ENCODE measurements around the gene DLX4.

The DLX4 gene

DNA sequence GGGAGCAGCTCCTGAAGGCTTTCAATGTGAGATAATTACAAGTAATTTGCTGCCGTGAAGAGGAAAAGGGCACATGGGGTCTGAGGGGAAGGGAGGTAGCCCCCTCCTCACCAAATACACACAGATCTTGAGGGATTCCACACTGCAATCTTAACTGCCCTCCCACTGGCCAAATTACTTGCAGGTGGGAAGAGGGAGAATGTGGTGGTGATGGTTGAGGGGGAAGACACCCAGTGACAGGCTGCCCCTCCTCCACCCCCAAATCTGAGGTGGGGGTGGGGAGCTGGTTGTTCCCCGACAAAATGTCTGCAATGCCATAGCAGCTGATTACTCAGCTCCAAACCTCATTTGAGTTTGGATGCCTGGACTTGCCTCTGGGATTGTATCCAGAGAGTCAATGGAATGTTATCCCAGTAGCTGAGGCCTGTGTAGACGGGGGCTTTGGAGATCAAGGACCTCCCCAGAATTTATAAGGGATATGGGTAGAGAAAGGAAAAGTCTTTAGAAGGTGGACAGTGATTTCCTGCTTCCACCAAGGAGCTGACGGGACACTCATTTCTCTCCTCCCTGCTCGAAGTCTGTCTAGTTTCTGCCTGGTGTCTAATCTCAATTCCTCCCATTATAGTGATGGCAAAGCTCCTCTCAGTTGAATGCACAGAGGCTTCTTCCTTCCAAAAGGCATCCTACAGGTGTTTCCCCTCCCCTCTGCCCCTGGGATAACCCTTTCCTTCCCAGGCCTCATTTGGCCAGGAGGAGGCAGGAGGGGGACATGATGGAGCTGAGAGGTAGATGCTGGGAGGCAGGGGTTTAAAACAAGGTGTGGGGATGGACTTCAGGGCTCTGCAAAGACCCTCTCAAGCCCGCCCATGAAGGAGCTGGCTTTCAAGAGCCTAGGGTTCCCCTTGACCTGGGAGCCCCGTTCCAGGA, 8.7 kb downstream of the DLX4 start:
- Histone ChIP-seq H3K9ac (ENCODE audit: low read length in 2 of 2) (no peak overlapping the region), H3K9me3 (ENCODE audit: control insufficient read depth in 2 of 2, low read length in 2 of 2) (no peaks in the 10 kb centered on the region), H3K27me3 (ENCODE audit: control insufficient read depth in 1 of 2, insufficient read depth in 2 of 2, low read length in 2 of 2) (peaks cover 45 to 53% of the 10 kb centered on the region in 2 donors), H3K4me3 (ENCODE audit: low read length in 2 of 2) (no peak overlapping the region), H3K36me3 (ENCODE audit: control insufficient read depth in 2 of 2, insufficient read depth in 2 of 2, low read length in 2 of 2) (no peaks in the 10 kb centered on the region), H3K27ac (ENCODE audit: low read length) (no peak overlapping the region), H3K4me1 (ENCODE audit: control insufficient read depth, insufficient read depth, low read length) (peaks cover 2% of the 10 kb centered on the region)

- no peaks in the 10 kb centered on the region for H3K4me1 ChIP-seq (ENCODE audit: control insufficient read depth, insufficient read depth, low read length)
- no peak overlapping the region for H3K4me3 ChIP-seq (ENCODE audit: low read length in 2 of 2)
- H3K9me3 ChIP-seq (ENCODE audit: control insufficient read depth in 2 of 2, low read length in 2 of 2) = no peaks in the 10 kb centered on the region
- no peak overlapping the region for H3K27ac ChIP-seq (ENCODE audit: low read length)
- no peaks in the 10 kb centered on the region for H3K36me3 ChIP-seq (ENCODE audit: control insufficient read depth in 2 of 2, insufficient read depth in 2 of 2, low read length in 2 of 2)
- peaks cover 38 to 46% of the 10 kb centered on the region in 2 donors for H3K27me3 ChIP-seq (ENCODE audit: control insufficient read depth in 1 of 2, insufficient read depth in 2 of 2, low read length in 2 of 2)
- no peak overlapping the region for H3K9ac ChIP-seq (ENCODE audit: low read length in 2 of 2)
Observed at GRCh38 chr17:49978501-49978900, 9.5 kb downstream of the DLX4 start.

- no peak overlapping the region for H3K27ac ChIP-seq (ENCODE audit: low read length)
- H3K9ac ChIP-seq (ENCODE audit: low read length in 2 of 2) = no peak overlapping the region
- H3K36me3 ChIP-seq (ENCODE audit: control insufficient read depth in 2 of 2, insufficient read depth in 2 of 2, low read length in 2 of 2) = no peaks in the 10 kb centered on the region
- no peaks in the 10 kb centered on the region for H3K4me1 ChIP-seq (ENCODE audit: control insufficient read depth, insufficient read depth, low read length)
- H3K9me3 ChIP-seq (ENCODE audit: control insufficient read depth in 2 of 2, low read length in 2 of 2) = no peaks in the 10 kb centered on the region
- H3K27me3 ChIP-seq (ENCODE audit: control insufficient read depth in 1 of 2, insufficient read depth in 2 of 2, low read length in 2 of 2) = peaks cover 35 to 39% of the 10 kb centered on the region in 2 donors
- no peak overlapping the region for H3K4me3 ChIP-seq (ENCODE audit: low read length in 2 of 2)
Observed at GRCh38 chr17:49979748-49980479, 10.9 kb downstream of the DLX4 start.

DNA sequence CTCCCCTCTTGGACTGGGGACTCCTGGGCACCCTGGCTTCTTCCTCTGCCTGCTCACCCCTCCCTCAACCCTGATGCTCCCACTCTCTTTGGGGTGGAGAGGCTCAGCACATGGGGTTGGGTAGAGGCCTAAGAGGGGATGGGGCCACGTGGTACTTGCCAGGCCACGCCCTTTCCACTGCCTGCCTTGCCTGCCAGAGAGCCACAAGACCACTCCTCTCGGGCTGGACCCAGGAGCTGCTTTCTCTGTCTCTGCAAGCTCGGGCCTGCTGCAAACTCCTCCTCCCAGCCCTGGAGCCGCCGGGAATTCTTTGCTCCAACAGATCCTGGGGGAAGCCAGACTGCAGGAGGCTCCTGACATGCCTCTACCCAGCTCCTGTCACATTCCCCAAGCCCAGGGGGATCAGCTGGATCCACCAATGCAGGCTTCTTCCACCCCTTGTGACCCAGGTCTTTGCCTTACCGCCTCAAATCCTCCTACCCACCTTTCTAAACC, 11.8 kb downstream of the DLX4 start:
- Histone ChIP-seq H3K27ac (ENCODE audit: low read length) (no peak overlapping the region), H3K27me3 (ENCODE audit: control insufficient read depth in 1 of 2, insufficient read depth in 2 of 2, low read length in 2 of 2) (peaks cover 32 to 41% of the 10 kb centered on the region in 2 donors), H3K9me3 (ENCODE audit: control insufficient read depth in 2 of 2, low read length in 2 of 2) (no peaks in the 10 kb centered on the region), H3K9ac (ENCODE audit: low read length in 2 of 2) (no peak overlapping the region), H3K4me1 (ENCODE audit: control insufficient read depth, insufficient read depth, low read length) (no peaks in the 10 kb centered on the region), H3K4me3 (ENCODE audit: low read length in 2 of 2) (no peak overlapping the region), H3K36me3 (ENCODE audit: control insufficient read depth in 2 of 2, insufficient read depth in 2 of 2, low read length in 2 of 2) (no peaks in the 10 kb centered on the region)

- Histone ChIP-seq H3K27me3 (ENCODE audit: control insufficient read depth in 1 of 2, insufficient read depth in 2 of 2, low read length in 2 of 2) (peaks cover 48 to 54% of the 10 kb centered on the region in 2 donors), H3K4me3 (ENCODE audit: low read length in 2 of 2) (no peak overlapping the region), H3K4me1 (ENCODE audit: control insufficient read depth, insufficient read depth, low read length) (peaks cover 7% of the 10 kb centered on the region), H3K27ac (ENCODE audit: low read length) (no peak overlapping the region), H3K36me3 (ENCODE audit: control insufficient read depth in 2 of 2, insufficient read depth in 2 of 2, low read length in 2 of 2) (no peaks in the 10 kb centered on the region), H3K9me3 (ENCODE audit: control insufficient read depth in 2 of 2, low read length in 2 of 2) (no peaks in the 10 kb centered on the region), H3K9ac (ENCODE audit: low read length in 2 of 2) (no peak overlapping the region)
Observed at GRCh38 chr17:49984283-49984682, 15.3 kb downstream of the DLX4 start.

DNA sequence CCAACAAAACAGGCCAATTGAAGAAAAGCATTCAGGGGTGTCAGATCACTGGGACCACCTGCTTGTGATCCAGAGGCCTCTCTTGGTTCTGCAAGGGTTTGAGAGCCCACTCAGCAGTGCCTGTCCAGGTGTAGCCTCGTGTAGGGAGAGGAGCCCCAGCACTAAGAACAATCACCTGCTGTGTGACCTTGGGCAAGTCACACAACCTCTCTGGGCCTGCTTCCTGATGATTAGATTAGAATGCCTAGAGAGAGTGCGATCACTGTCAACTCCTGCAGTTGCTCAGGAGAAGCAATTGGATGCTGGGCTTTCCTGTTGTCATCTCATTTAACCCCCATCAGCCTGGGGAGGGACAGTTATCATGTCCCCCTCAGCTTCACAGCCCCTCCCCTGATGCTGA, 15.8 kb downstream of the DLX4 start:
- H3K27me3 ChIP-seq (ENCODE audit: control insufficient read depth in 1 of 2, insufficient read depth in 2 of 2, low read length in 2 of 2) = peaks cover 51 to 55% of the 10 kb centered on the region in 2 donors
- no peaks in the 10 kb centered on the region for H3K36me3 ChIP-seq (ENCODE audit: control insufficient read depth in 2 of 2, insufficient read depth in 2 of 2, low read length in 2 of 2)
- no peak overlapping the region for H3K4me3 ChIP-seq (ENCODE audit: low read length in 2 of 2)
- no peak overlapping the region for H3K9ac ChIP-seq (ENCODE audit: low read length in 2 of 2)
- H3K9me3 ChIP-seq (ENCODE audit: control insufficient read depth in 2 of 2, low read length in 2 of 2) = no peaks in the 10 kb centered on the region
- H3K27ac ChIP-seq (ENCODE audit: low read length) = no peak overlapping the region
- H3K4me1 ChIP-seq (ENCODE audit: control insufficient read depth, insufficient read depth, low read length) = peaks cover 7% of the 10 kb centered on the region

DNA sequence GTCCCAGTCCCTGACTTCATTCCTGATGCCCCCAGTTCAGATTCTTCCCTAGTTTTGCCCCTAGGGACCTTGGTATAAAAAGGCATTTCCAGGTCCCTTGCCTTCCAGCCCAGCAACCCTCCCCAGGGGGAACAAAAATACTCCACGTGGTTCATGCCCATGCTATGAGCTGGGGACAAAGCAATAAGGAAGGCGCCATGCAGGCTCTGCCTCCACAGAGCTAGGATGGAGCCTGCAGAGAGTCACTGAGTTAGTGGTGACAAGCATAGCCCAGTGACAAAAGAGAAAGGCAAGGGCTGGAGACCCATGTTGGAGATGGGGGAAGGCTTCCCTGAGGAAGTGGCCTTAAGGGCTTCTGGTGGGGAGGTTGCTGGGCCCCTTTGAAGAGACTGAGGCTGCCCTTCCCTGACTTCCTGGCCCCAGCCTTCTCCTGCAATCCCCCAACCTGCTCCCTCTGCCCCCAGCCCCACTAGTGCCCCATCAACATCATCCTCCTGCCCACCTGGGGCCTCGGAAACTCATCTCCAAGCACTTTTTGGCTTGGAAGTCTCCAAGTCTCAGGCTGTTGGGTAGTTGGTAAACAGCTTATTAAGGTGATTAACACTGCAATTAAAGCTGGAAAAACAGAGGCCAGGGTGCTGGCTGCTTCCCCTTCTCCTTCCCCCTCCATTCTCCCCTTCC, 16.5 kb downstream of the DLX4 start:
- H3K9me3 ChIP-seq (ENCODE audit: control insufficient read depth in 2 of 2, low read length in 2 of 2) = no peaks in the 10 kb centered on the region
- H3K27me3 ChIP-seq (ENCODE audit: control insufficient read depth in 1 of 2, insufficient read depth in 2 of 2, low read length in 2 of 2) = peaks cover 48 to 56% of the 10 kb centered on the region in 2 donors
- no peak overlapping the region for H3K27ac ChIP-seq (ENCODE audit: low read length)
- peaks cover 7% of the 10 kb centered on the region for H3K4me1 ChIP-seq (ENCODE audit: control insufficient read depth, insufficient read depth, low read length)
- H3K4me3 ChIP-seq (ENCODE audit: low read length in 2 of 2) = no peak overlapping the region
- H3K9ac ChIP-seq (ENCODE audit: low read length in 2 of 2) = no peak overlapping the region
- H3K36me3 ChIP-seq (ENCODE audit: control insufficient read depth in 2 of 2, insufficient read depth in 2 of 2, low read length in 2 of 2) = no peaks in the 10 kb centered on the region

DNA sequence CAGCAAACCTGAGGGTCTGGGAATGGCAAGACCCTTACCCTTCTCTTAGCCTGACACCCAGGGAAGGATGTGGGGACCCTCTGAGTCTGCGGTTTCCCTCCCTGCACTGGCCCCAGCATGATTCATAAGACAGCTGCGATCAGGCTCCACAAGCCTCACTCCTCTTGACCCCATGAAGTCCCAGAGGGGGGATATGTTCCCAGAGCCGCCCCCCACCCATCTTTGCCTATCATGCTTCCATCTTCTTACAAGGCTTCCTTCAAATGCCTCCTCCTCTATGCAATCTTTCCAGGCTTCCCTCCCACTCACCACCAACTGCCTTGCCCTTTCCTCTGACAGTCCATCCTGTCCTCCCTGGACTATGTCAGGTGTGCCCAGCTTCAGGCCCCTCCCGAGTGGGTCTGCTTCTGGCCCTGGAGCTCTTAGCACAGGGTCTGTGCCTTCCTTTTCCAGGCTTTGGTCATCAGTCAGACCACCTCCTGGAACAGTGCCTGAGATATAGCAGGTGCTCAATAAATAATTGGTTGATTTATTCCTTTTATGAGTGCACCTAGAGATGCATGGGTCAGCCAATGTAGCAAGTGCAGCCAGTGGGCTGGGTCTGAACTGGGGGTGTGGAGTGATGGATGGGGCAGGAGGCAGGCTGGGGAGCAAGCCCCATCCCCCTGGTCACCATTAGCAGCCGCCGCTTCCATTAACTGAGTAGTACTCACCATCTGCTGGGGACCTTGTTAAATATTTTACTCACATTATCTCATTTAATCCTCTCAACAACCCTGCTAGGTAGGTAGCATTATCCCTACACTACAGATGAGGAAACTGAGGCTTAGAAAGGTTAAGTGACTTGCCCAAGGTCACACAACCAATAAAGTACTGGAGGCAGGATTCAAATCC, 17.7 kb downstream of the DLX4 start:
- Histone ChIP-seq H3K9me3 (ENCODE audit: control insufficient read depth in 2 of 2, low read length in 2 of 2) (no peaks in the 10 kb centered on the region), H3K36me3 (ENCODE audit: control insufficient read depth in 2 of 2, insufficient read depth in 2 of 2, low read length in 2 of 2) (no peaks in the 10 kb centered on the region), H3K9ac (ENCODE audit: low read length in 2 of 2) (no peak overlapping the region), H3K27ac (ENCODE audit: low read length) (no peak overlapping the region), H3K4me1 (ENCODE audit: control insufficient read depth, insufficient read depth, low read length) (peaks cover 7% of the 10 kb centered on the region), H3K4me3 (ENCODE audit: low read length in 2 of 2) (no peak overlapping the region), H3K27me3 (ENCODE audit: control insufficient read depth in 1 of 2, insufficient read depth in 2 of 2, low read length in 2 of 2) (peaks cover 52 to 61% of the 10 kb centered on the region in 2 donors)

DNA sequence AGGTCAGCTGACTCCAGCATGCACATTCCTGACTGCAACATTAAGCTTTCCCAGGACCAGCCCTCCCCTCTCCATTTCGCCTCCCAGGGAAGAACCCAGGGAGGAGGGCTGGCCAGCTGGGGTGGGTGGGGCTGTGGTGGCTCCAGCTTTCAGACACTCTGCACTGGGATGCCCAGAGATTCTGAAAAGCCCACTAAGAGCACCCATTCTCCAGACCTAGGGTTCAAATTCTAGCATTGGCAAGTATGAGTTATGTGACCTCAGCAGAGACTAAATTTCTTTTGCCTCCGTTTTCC, 18.2 kb downstream of the DLX4 start:
- Histone ChIP-seq H3K27me3 (ENCODE audit: control insufficient read depth in 1 of 2, insufficient read depth in 2 of 2, low read length in 2 of 2) (peaks cover 58 to 64% of the 10 kb centered on the region in 2 donors), H3K36me3 (ENCODE audit: control insufficient read depth in 2 of 2, insufficient read depth in 2 of 2, low read length in 2 of 2) (no peaks in the 10 kb centered on the region), H3K27ac (ENCODE audit: low read length) (no peak overlapping the region), H3K4me3 (ENCODE audit: low read length in 2 of 2) (no peak overlapping the region), H3K9me3 (ENCODE audit: control insufficient read depth in 2 of 2, low read length in 2 of 2) (no peaks in the 10 kb centered on the region), H3K9ac (ENCODE audit: low read length in 2 of 2) (no peak overlapping the region), H3K4me1 (ENCODE audit: control insufficient read depth, insufficient read depth, low read length) (peaks cover 7% of the 10 kb centered on the region)

Data from stomach smooth muscle (tissue), 2 donors.